Fibroblast of lung (primary cell): Measurements from ENCODE around the gene HS3ST3B1. TPM values are rescaled to one million over a fixed set of nuclear protein-coding genes. Genes with fewer than 3 reads are reported as not detected.

Experiments
- DNase-seq, 2 donors: peaks; one replicate each; pipeline versions ENCODE4 v3.0.0 to v3.0.0-alpha.2; 2010; ENCODE audit warnings: low read depth in 2 of 2
- H2AFZ ChIP-seq: 2 replicates; pipeline ENCODE4 v1.5.1; 2012; ENCODE audit warnings: low read length, control low read depth, inconsistent platforms
- H3K27ac ChIP-seq: 2 replicates; pipeline ENCODE4 v1.5.1; 2011; ENCODE audit warnings: low read length, control low read depth; ENCODE audit not compliant: insufficient read depth
- H3K27me3 ChIP-seq: 2 replicates; pipeline ENCODE4 v1.5.1; 2011; ENCODE audit warnings: mild to moderate bottlenecking, low read length; ENCODE audit not compliant: control insufficient read depth, insufficient read depth
- H3K36me3 ChIP-seq: 2 replicates; pipeline ENCODE4 v1.5.1; 2011; ENCODE audit warnings: low read length; ENCODE audit not compliant: control insufficient read depth, insufficient read depth
- H3K4me1 ChIP-seq: 2 replicates; pipeline ENCODE4 v1.5.1; 2011; ENCODE audit warnings: low read length; ENCODE audit not compliant: control insufficient read depth, insufficient read depth; ENCODE audit errors: extremely low read depth
- H3K4me2 ChIP-seq: 2 replicates; pipeline ENCODE4 v1.5.1; 2011; ENCODE audit warnings: low read length, control low read depth; ENCODE audit not compliant: insufficient read depth; ENCODE audit errors: extremely low read depth
- H3K4me3 ChIP-seq, 4 experiments: fragments of 200-600 bp in 1 of 4; sonication (generic) in 1 of 4; replicated peaks in 1 of 4; 2 replicates each; pipeline ENCODE4 v1.5.1; 2011 to 2016; ENCODE audit warnings: low read length in 4 of 4, low read depth in 3 of 4, mild to moderate bottlenecking in 3 of 4, control low read depth in 2 of 4, inconsistent platforms in 1 of 4, mixed read lengths in 1 of 4; ENCODE audit not compliant: insufficient read depth in 1 of 4; ENCODE audit errors: control extremely low read depth in 1 of 4
- H3K79me2 ChIP-seq: 2 replicates; pipeline ENCODE4 v1.5.1; 2012; ENCODE audit warnings: mild to moderate bottlenecking, low read length, inconsistent platforms; ENCODE audit not compliant: control insufficient read depth, insufficient read depth
- H3K9ac ChIP-seq: 2 replicates; pipeline ENCODE4 v1.5.1; 2011; ENCODE audit warnings: mild to moderate bottlenecking, low read length, control low read depth; ENCODE audit not compliant: insufficient read depth
- H3K9me3 ChIP-seq: 2 replicates; pipeline ENCODE4 v1.5.1; 2012; ENCODE audit warnings: low read depth, low read length; ENCODE audit not compliant: control insufficient read depth, insufficient read depth
- H4K20me1 ChIP-seq: 2 replicates; pipeline ENCODE4 v1.5.1; 2011; ENCODE audit warnings: low read length; ENCODE audit not compliant: control insufficient read depth, insufficient read depth; ENCODE audit errors: extremely low read depth
- CTCF ChIP-seq, 2 donors: IDR thresholded peaks in 1 of 2; conservative IDR thresholded peaks in 1 of 2; 1 replicate in 1 of 2; 2 replicates in 1 of 2; pipeline ENCODE4 v1.5.1; 2011 to 2012; ENCODE audit warnings: low read length in 2 of 2, control low read depth in 1 of 2, inconsistent platforms in 1 of 2, low read depth in 1 of 2, mild to moderate bottlenecking in 1 of 2
- EZH2 ChIP-seq: IDR thresholded peaks from 2 replicates; pipeline ENCODE4 v1.5.1; 2012; ENCODE audit warnings: low read length, control low read depth, mild to moderate bottlenecking; ENCODE audit errors: missing control alignments
- polyA plus RNA-seq, 2 donors: library from polyadenylated mRNA; depleted of rRNA in 1 of 2; stranded (reverse) in 1 of 2; unstranded in 1 of 2; fragments of >200 nt; gene quantifications; 2 replicates each; pipeline ENCODE4 v1.2.1, GENCODE V29; 2011 to 2012; ENCODE audit warnings: missing spikeins in 1 of 2
- total RNA-seq: library from RNA; depleted of rRNA; stranded (reverse); fragments of >200 nt; gene quantifications from 2 replicates; pipeline ENCODE4 v1.2.1, GENCODE V29; 2014

Gene HS3ST3B1
- total and polyA plus RNA-seq, 2 donors (not counting 1 experiment from before 2014, with no cell fraction given), result 3.4 to 17.2 TPM

DNA sequence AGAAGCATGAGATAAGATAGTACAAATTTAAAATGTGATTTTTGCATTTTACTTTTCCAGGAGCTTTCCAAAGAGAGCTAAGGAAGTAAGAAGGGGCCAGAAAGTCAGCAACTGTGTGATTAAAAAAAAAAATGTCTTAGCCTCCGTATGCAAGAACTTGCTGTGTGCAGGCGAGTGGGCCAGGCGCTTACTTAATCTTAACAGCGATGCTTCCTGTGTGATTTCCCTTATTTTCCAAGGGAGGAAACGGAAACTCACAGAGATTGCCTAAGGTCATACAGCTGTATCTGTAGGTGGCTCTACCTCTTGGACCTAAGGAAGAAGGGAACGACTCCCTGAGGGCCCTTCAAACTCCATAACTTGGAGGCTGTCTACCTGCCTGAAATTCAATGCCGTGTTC lies 11.1 kb downstream of the HS3ST3B1 start:
- Histone ChIP-seq H3K36me3 (no peaks in the 10 kb centered on the region), H3K4me2 (no peak overlapping the region), H4K20me1 (no peaks in the 10 kb centered on the region), H3K4me1 (no peaks in the 10 kb centered on the region), H3K9ac (no peak overlapping the region), H3K27me3 (no peaks in the 10 kb centered on the region), H3K79me2 (peaks cover 46% of the 10 kb centered on the region), H3K9me3 (no peaks in the 10 kb centered on the region), H3K27ac (no peak overlapping the region), H3K4me3 (no peak overlapping the region), H2AFZ (no peak overlapping the region)
- DNase-seq, result no peak
- no peak for TF ChIP-seq CTCF (conservative IDR thresholded peaks at IDR 0.05 in 1 of 2, IDR thresholded peaks at IDR 0.05 in 1 of 2; ENCODE audit: low read depth in 1 of 2, low read length in 2 of 2)
- TF ChIP-seq EZH2, result no peak

DNA sequence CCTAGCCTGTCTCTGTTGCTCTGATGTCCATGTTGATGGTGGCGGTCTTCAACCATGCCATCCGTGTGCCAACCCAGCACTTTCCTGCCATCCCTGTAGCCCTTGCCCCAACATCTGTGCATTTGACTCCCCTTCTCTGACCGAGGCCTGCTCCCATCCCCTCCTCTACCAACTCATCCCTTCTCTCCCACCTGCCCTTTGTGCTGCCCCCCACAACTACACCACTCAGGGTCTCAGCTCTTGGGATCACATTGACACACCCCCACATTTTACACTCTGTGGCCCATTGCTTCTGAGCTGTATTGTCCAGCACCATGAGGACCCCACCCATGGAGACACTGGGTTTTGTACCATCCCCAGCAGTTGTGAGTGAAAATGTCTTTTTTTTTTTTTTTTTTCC lies 11.6 kb downstream of the HS3ST3B1 start:
- Histone ChIP-seq H2AFZ (no peak overlapping the region), H3K36me3 (no peaks in the 10 kb centered on the region), H3K4me1 (no peaks in the 10 kb centered on the region), H3K79me2 (peaks cover 51% of the 10 kb centered on the region), H4K20me1 (no peaks in the 10 kb centered on the region), H3K4me3 (no peak overlapping the region), H3K27ac (no peak overlapping the region), H3K9ac (no peak overlapping the region), H3K9me3 (no peaks in the 10 kb centered on the region), H3K4me2 (no peak overlapping the region), H3K27me3 (no peaks in the 10 kb centered on the region)
- no peak for TF ChIP-seq EZH2
- no peak for TF ChIP-seq CTCF (conservative IDR thresholded peaks at IDR 0.05 in 1 of 2, IDR thresholded peaks at IDR 0.05 in 1 of 2; ENCODE audit: low read depth in 1 of 2, low read length in 2 of 2)
- DNase-seq, result no peak

- no peak overlapping the region for H3K4me3 ChIP-seq
- H3K4me1 ChIP-seq, result no peaks in the 10 kb centered on the region
- TF ChIP-seq EZH2, result no peak
- no peak for TF ChIP-seq CTCF (conservative IDR thresholded peaks at IDR 0.05 in 1 of 2, IDR thresholded peaks at IDR 0.05 in 1 of 2; ENCODE audit: low read depth in 1 of 2, low read length in 2 of 2)
- peak overlapping the region; percentile 15 for H3K4me2 ChIP-seq
- peaks cover 54% of the 10 kb centered on the region for H3K79me2 ChIP-seq
- DNase-seq, result peak in 1 of 2 donors; percentile 74
- H3K9me3 ChIP-seq, result no peaks in the 10 kb centered on the region
- H2AFZ ChIP-seq, result no peak overlapping the region
- H3K27ac ChIP-seq, result no peak overlapping the region
- no peaks in the 10 kb centered on the region for H4K20me1 ChIP-seq
- H3K9ac ChIP-seq, result no peak overlapping the region
- H3K27me3 ChIP-seq, result no peaks in the 10 kb centered on the region
- no peaks in the 10 kb centered on the region for H3K36me3 ChIP-seq
These were observed 15.4 kb downstream of the HS3ST3B1 start for GRCh38 chr17:14316126-14316832.
